Mucosa of rectum (tissue), 2 donors: ENCODE data around the gene SYCP2.
A peak's percentile ranks its signal among the peaks of the same experiment; 100 is the strongest.

Experiments
- H3K27ac ChIP-seq, 2 donors: one replicate each; pipeline ENCODE4 v1.7.0; 2013; ENCODE audit warnings: inconsistent platforms in 2 of 2, low read depth in 2 of 2, low read length in 2 of 2
- H3K27me3 ChIP-seq, 2 donors: one replicate each; pipeline ENCODE4 v1.7.0; 2013; ENCODE audit warnings: low read length in 2 of 2; ENCODE audit not compliant: control insufficient read depth in 2 of 2, insufficient read depth in 2 of 2
- H3K36me3 ChIP-seq, 2 donors: one replicate each; pipeline ENCODE4 v1.7.0; 2013; ENCODE audit warnings: low read length in 2 of 2; ENCODE audit not compliant: control insufficient read depth in 2 of 2, insufficient read depth in 2 of 2
- H3K4me1 ChIP-seq, 2 donors: one replicate each; pipeline ENCODE4 v1.7.0; 2013; ENCODE audit warnings: low read length in 2 of 2, mild to moderate bottlenecking in 1 of 2; ENCODE audit not compliant: control insufficient read depth in 2 of 2, insufficient read depth in 2 of 2
- H3K4me3 ChIP-seq, 2 donors: one replicate each; pipeline ENCODE4 v1.7.0; 2013; ENCODE audit warnings: low read length in 2 of 2
- H3K9ac ChIP-seq, 2 donors: one replicate each; pipeline ENCODE4 v1.7.0; 2013; ENCODE audit warnings: low read length in 2 of 2, low read depth in 1 of 2, mild to moderate bottlenecking in 1 of 2
- H3K9me3 ChIP-seq, 2 donors: one replicate each; pipeline ENCODE4 v1.7.0; 2013; ENCODE audit warnings: low read length in 2 of 2; ENCODE audit not compliant: control insufficient read depth in 2 of 2
- donor health status: healthy.
- donor health status: Normal muscosa, but diverticular disease.

SYCP2 gene

DNA sequence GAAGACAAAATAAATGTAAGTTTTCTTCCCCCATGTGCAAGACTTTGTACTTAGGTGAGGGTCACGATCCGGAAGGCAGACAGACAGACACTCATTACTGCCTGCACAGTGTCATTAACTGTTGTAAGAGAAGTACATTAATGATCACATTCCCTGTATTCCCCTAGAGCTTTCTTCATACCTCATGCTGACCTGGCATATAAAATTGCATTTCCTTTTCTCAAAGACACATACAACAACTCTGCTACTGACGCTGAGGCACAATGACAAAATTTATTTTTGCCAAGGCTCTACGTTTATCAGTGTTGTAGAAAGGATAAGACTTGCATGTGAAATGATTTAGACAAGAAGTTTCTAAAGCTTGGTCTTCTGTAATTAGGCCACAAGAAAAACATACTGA is 3.0 kb upstream of the SYCP2 start:
- Histone ChIP-seq H3K4me3 (no peak overlapping the region), H3K9me3 (no peaks in the 10 kb centered on the region)

DNA sequence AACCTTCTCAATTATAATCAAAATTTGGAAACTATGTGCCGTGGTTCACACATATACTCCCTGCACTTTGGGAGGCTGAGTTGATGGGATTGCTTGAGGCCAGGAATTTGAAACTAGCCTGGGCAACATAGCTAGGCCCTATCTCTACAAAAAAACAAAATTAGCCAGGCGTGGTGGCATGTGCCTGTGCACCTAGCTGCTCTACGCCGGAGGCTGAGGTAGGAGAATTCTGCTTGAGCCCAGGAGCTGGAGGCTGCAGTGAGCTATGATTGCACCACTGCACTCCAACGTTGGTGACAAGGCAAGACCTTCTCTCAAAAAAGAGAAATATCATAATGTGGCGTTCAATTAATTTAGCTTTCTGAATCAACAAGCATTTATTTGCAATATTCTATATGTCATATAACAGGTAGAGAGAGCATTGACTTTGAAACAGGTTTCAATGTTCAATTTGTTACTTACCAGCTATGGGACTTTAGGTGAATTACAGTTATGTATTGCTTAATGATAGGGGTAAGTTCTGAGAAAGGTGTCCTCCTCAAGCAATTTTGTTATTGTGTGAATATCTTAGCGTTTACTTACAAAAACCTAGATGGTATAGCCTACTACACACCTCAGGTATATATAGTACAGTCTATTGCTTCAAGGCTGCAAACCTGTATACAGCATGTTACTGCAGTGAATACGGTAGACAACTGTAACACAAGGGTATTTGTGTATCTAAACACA is 2.2 kb upstream of the SYCP2 start:
- Histone ChIP-seq H3K4me1 (peaks cover 12 to 14% of the 10 kb centered on the region in 2 donors), H3K9ac (no peak overlapping the region), H3K27ac (no peak overlapping the region), H3K4me3 (no peak overlapping the region), H3K9me3 (no peaks in the 10 kb centered on the region), H3K27me3 (no peaks in the 10 kb centered on the region), H3K36me3 (no peaks in the 10 kb centered on the region)

More for the DNA sequence above, 3.0 kb upstream of the SYCP2 start:
- Histone ChIP-seq H3K27me3 (no peaks in the 10 kb centered on the region), H3K36me3 (no peaks in the 10 kb centered on the region), H3K27ac (no peak overlapping the region), H3K4me1 (peaks cover 14 to 21% of the 10 kb centered on the region in 2 donors), H3K9ac (no peak overlapping the region)

DNA sequence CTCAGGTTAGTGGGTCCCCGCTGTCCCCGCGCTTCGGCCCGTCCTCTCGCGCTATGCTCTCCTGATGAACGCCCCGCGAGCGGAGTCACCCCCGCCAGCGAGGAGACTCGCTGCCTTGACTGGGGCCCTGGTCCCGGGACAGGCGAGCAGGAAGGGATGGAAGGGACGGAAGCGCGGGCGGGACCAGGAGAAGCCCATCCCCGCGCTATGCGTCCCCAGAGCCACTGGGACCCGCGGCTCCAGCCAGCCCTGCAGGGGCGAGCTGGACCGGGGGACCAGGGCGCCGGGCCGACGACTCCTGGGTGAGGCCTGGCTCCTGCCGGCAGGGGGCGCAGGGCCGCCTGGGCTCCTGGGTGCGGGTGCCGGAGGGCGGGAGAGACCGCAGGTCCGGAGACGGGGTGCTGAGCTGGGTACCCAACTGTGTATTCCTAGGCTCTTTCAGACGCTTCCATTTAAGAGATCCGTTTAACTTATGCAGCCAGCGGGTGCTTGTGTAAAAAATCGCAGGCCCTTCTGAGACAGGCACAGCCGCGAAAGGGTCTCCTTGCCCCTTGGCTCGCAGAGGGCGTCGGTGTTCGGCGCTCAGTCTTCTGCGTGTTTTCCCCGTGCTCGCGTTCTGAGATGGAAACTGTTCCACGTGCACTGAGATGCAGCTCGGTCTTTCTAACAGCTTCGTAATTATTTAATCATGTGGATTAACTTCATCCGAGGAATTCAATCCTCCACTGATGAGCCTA is 580 bp upstream of the SYCP2 start:
- Histone ChIP-seq H3K9ac (peak overlapping the region; percentile 53 to 56), H3K27ac (peak overlapping the region in 1 of 2 donors; percentile 32), H3K4me1 (peaks cover 8 to 9% of the 10 kb centered on the region in 2 donors), H3K27me3 (no peaks in the 10 kb centered on the region), H3K9me3 (no peaks in the 10 kb centered on the region), H3K4me3 (peak overlapping the region; percentile 50 to 67), H3K36me3 (no peaks in the 10 kb centered on the region)

DNA sequence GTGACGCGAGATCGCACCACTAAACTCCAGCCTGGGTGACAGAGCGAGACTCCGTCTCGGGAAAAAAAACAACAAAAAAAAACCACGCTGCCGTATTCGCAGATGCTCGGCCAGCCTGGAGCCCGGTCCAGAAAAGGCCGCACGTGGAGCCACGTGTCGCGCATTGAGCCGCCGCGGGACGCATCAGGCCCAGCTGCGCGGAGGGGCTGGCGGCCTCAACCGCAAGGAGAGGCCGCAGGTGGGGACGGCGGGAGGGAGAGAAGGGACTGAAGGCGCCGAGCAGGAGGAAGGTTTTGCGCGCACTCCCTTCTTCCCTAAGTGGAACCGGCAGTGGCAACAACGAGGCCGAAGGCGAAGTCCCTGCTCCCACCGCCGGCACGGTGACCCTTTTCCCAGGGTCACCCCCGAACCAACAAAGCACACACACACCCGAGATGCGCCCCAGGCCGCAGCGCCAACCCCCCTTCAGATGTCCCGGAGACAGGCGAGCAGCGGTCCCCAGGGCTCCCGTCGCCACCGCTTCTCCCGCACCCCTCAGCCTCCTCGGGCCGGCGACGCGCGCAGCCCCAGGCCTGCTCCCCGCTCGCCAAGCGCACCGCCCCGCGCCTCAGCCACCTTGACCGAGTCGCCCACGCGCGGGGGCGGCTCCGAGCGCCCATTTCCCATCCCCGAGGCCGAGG is 681 bp downstream of the SYCP2 start:
- Histone ChIP-seq H3K36me3 (no peaks in the 10 kb centered on the region), H3K4me3 (no peak overlapping the region), H3K9ac (no peak overlapping the region), H3K9me3 (no peaks in the 10 kb centered on the region), H3K27ac (no peak overlapping the region), H3K4me1 (no peaks in the 10 kb centered on the region), H3K27me3 (no peaks in the 10 kb centered on the region)

- Histone ChIP-seq H3K9ac (no peak overlapping the region), H3K4me1 (no peaks in the 10 kb centered on the region)
Measured at GRCh38 chr20:59931511-59932312, 1.7 kb downstream of the SYCP2 start.

DNA sequence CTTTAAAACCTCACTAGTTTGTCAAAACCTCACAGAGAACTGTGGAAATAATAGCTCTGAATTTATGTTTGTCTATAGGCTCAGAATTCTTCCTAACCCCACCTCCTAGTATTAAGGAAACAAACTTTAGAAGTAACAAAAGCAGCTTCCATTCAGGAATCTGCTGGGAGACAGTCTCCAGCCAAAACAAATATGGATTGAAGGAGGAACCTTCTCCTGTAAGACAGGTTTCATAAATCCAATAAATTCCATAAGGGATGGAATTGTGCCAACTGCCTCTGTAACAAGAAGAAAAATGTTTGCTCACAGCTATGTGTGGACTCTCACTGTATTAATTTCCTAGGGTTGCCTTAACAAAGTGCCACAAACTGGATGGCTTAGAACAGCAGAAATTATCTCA is 7.5 kb downstream of the SYCP2 start:
- no peak overlapping the region for H3K4me3 ChIP-seq
- H3K4me1 ChIP-seq = peaks cover 8 to 9% of the 10 kb centered on the region in 2 donors
- no peak overlapping the region for H3K9ac ChIP-seq
- H3K9me3 ChIP-seq = no peaks in the 10 kb centered on the region
- H3K36me3 ChIP-seq = no peaks in the 10 kb centered on the region
- H3K27ac ChIP-seq = no peak overlapping the region
- H3K27me3 ChIP-seq = no peaks in the 10 kb centered on the region

More at GRCh38 chr20:59931511-59932312, 1.7 kb downstream of the SYCP2 start:
- Histone ChIP-seq H3K4me3 (no peak overlapping the region), H3K36me3 (no peaks in the 10 kb centered on the region), H3K27ac (no peak overlapping the region), H3K9me3 (no peaks in the 10 kb centered on the region), H3K27me3 (no peaks in the 10 kb centered on the region)

- H3K27ac ChIP-seq = no peak overlapping the region
- no peak overlapping the region for H3K4me3 ChIP-seq
- peaks cover 8 to 9% of the 10 kb centered on the region in 2 donors for H3K4me1 ChIP-seq
- H3K9me3 ChIP-seq = no peaks in the 10 kb centered on the region
- H3K9ac ChIP-seq = no peak overlapping the region
- no peaks in the 10 kb centered on the region for H3K36me3 ChIP-seq
- no peaks in the 10 kb centered on the region for H3K27me3 ChIP-seq
Measured at GRCh38 chr20:59925359-59925758, 8.1 kb downstream of the SYCP2 start.

- Histone ChIP-seq H3K4me1 (peaks cover 8 to 9% of the 10 kb centered on the region in 2 donors), H3K36me3 (no peaks in the 10 kb centered on the region), H3K9ac (no peak overlapping the region), H3K27me3 (no peaks in the 10 kb centered on the region), H3K9me3 (no peaks in the 10 kb centered on the region), H3K27ac (no peak overlapping the region), H3K4me3 (no peak overlapping the region)
Measured at GRCh38 chr20:59923514-59923913, 9.9 kb downstream of the SYCP2 start.

DNA sequence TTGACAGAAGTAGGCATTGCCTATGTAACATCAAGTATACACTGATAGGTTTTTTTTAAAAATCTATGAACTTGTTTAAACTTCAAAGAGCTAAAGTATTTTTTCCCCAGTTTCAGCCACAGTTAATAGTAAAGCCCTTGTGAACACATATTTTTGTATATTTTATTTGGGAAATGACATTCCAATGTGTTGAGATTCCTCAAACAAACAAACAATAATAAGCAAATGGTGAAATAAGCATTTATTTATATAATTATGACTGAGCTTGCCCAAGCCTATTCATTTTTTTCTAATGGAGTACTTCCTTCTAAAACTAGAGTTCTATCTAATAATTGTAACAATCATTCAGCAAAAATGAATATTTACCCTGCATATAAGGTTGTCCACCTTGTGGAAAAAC is 12.5 kb downstream of the SYCP2 start:
- H3K4me1 ChIP-seq = peaks cover 5 to 6% of the 10 kb centered on the region in 2 donors
- no peaks in the 10 kb centered on the region for H3K27me3 ChIP-seq
- H3K36me3 ChIP-seq = no peaks in the 10 kb centered on the region
- no peak overlapping the region for H3K4me3 ChIP-seq
- H3K9ac ChIP-seq = no peak overlapping the region
- no peak overlapping the region for H3K27ac ChIP-seq
- H3K9me3 ChIP-seq = no peaks in the 10 kb centered on the region
